Naive thymus-derived CD8-positive, alpha-beta T cell (primary cell): Measurements from ENCODE around the gene SLC25A22. TPM values are rescaled to one million over a fixed set of nuclear protein-coding genes. Genes with fewer than 3 reads are reported as not detected.

Source experiments
- ATAC-seq, 2 donors: fragments of 150-1000 bp; cut with Tn5 transposase in 1 of 2; sonication (Bioruptor Pico), chemical (Tn5 transposase) in 1 of 2; 1 replicate in 1 of 2; 2 replicates in 1 of 2; pipeline ENCODE4 v1.10.0; 2021; ENCODE audit warnings: mild to moderate bottlenecking in 2 of 2, moderate library complexity in 2 of 2
- POLR2A ChIA-PET: fragments of 350-600 bp; sonication (Branson Sonifier 250); formaldehyde crosslinking; loops from one replicate; lab custom pipeline; 2021; ENCODE audit warnings: antibody characterized with exemption; lab: Charles Lee
- DNase-seq, 10 donors: peaks; one replicate each; pipeline versions ENCODE4 v3.0.0 to v3.0.0-alpha.2; 2020 to 2022
- H3K27ac Mint-ChIP-seq, 10 donors: one replicate each; pipeline ENCODE4 v1.8.0; 2020 to 2022; ENCODE audit warnings: mild to moderate bottlenecking in 10 of 10, mixed read lengths in 10 of 10, moderate library complexity in 4 of 10, inconsistent platforms in 1 of 10
- H3K27me3 Mint-ChIP-seq, 5 donors: one replicate each; pipeline ENCODE4 v1.8.0; 2021 to 2022; ENCODE audit warnings: mixed read lengths in 5 of 5
- H3K36me3 Mint-ChIP-seq, 3 donors: one replicate each; pipeline ENCODE4 v1.8.0; 2020 to 2022; ENCODE audit warnings: mixed read lengths in 3 of 3, mild to moderate bottlenecking in 2 of 3, inconsistent platforms in 1 of 3
- H3K4me1 Mint-ChIP-seq, 4 donors: one replicate each; pipeline ENCODE4 v1.8.0; 2021 to 2022; ENCODE audit warnings: mixed read lengths in 4 of 4
- H3K4me3 Mint-ChIP-seq, 10 donors: one replicate each; pipeline ENCODE4 v1.8.0; 2020 to 2022; ENCODE audit warnings: mild to moderate bottlenecking in 10 of 10, mixed read lengths in 10 of 10, moderate library complexity in 6 of 10, inconsistent platforms in 1 of 10
- H3K9me3 Mint-ChIP-seq, 9 donors: one replicate each; pipeline ENCODE4 v1.8.0; 2020 to 2022; ENCODE audit warnings: mixed read lengths in 9 of 9, mild to moderate bottlenecking in 3 of 9, inconsistent platforms in 1 of 9, moderate library complexity in 1 of 9
- polyA plus RNA-seq, 3 donors: library from polyadenylated mRNA; unstranded; fragments of 300-500 nt; fragmentation: Illumina TruSeq; gene quantifications; one replicate each; pipeline ENCODE4 v1.2.3, GENCODE V29; 2021
- total RNA-seq, 8 experiments: library from RNA in 2 of 8; stranded (reverse) in 2 of 8; gene quantifications; one replicate each; pipeline ENCODE4 v1.2.3 and lab custom pipeline; 2021 to 2026

SLC25A22 gene
- total RNA-seq (10 to 100 TPM; 18.1 to 19.2 TPM), polyA plus RNA-seq (10 to 100 TPM in 1 of 3 donors, 1 to 10 TPM in 2; 6.4 to 16.4 (median 6.5) TPM), total RNA-seq (lab: John Stamatoyannopoulos, UW) (16.2 to 87.0 (median 22.5) reads per million in 6 experiments)

- POLR2A ChIA-PET, result interaction anchor here (0.5 to 3.2 kb wide), 9 partner anchors 10 to 262 kb away, joined by 3 to 29 read pairs (median 4); partner anchors contain the start of genes GATD1, HRAS, LRRC56 and PNPLA2
- peak; percentile 57 to 58 for ATAC-seq
- peaks cover 0 to 3% (median 0%) of the 10 kb centered on the region in 3 donors for H3K36me3 Mint-ChIP-seq
These were observed at the start of gene SLC25A22 for GRCh38 chr11:798093-798713. Gene SLC25A22 (minus strand): TSS chr11:798281. CDS start chr11:795006, 3,275 bp downstream.

GRCh38 chr11:847876-848275 is 49.8 kb upstream of the SLC25A22 start:
- POLR2A ChIA-PET, result interaction anchor here (0.5 to 1.7 kb wide), 8 partner anchors 10 to 203 kb away, joined by 3 to 6 read pairs (median 4); partner anchors contain the start of gene PNPLA2

More at GRCh38 chr11:798093-798713, at the start of gene SLC25A22:
- Mint-ChIP-seq H3K4me3 (peak within 1 kb of the TSS; percentile 84 to 97 (median 90)), H3K27ac (peak within 1 kb of the TSS; percentile 82 to 98 (median 94)), H3K4me1 (peaks cover 4 to 29% (median 20%) of the 10 kb centered on the region in 4 donors), H3K9me3 (no peaks in the 10 kb centered on the region), H3K27me3 (no peaks in the 10 kb centered on the region)
- DNase-seq, result peak; percentile 71 to 89 (median 84)

GRCh38 chr11:846496-847098 is 48.5 kb upstream of the SLC25A22 start:
- peaks cover 0 to 7% (median 0%) of the 10 kb centered on the region in 5 donors for H3K27me3 Mint-ChIP-seq
- no peaks in the 10 kb centered on the region for H3K36me3 Mint-ChIP-seq
- H3K4me3 Mint-ChIP-seq, result peak overlapping the region in 3 of 10 donors; percentile 13 to 62 (median 14)
- ATAC-seq (no peak), DNase-seq (no peak)
- H3K9me3 Mint-ChIP-seq, result no peaks in the 10 kb centered on the region
- H3K4me1 Mint-ChIP-seq, result peaks cover 9 to 32% (median 24%) of the 10 kb centered on the region in 4 donors
- no peak overlapping the region for H3K27ac Mint-ChIP-seq
- POLR2A ChIA-PET, result interaction anchor here (0.8 to 1.2 kb wide), 3 partner anchors 14 to 37 kb away, joined by 3 to 4 read pairs (median 4); partner anchors contain the start of gene RPLP2

More at GRCh38 chr11:847876-848275, 49.8 kb upstream of the SLC25A22 start:
- ATAC-seq (no peak), DNase-seq (no peak)
- Mint-ChIP-seq H3K27me3 (peaks cover 0 to 7% (median 0%) of the 10 kb centered on the region in 5 donors), H3K9me3 (no peaks in the 10 kb centered on the region), H3K27ac (no peak overlapping the region), H3K4me3 (peak overlapping the region in 1 of 10 donors; percentile 75), H3K4me1 (peaks cover 9 to 32% (median 22%) of the 10 kb centered on the region in 4 donors), H3K36me3 (no peaks in the 10 kb centered on the region)

GRCh38 chr11:845872-846495 is 47.9 kb upstream of the SLC25A22 start:
- no peak for ATAC-seq
- Mint-ChIP-seq H3K27me3 (peaks cover 0 to 7% (median 0%) of the 10 kb centered on the region in 5 donors), H3K4me1 (peaks cover 9 to 37% (median 30%) of the 10 kb centered on the region in 4 donors), H3K4me3 (peak overlapping the region in 4 of 10 donors; percentile 13 to 56 (median 20)), H3K27ac (peak overlapping the region in 5 of 10 donors; percentile 20 to 67 (median 44)), H3K9me3 (no peaks in the 10 kb centered on the region), H3K36me3 (no peaks in the 10 kb centered on the region)
- DNase-seq, result no peak
- POLR2A ChIA-PET, result interaction anchor here (0.6 to 1.2 kb wide), 3 partner anchors 20 to 145 kb away, joined by 3 to 4 read pairs (median 3); partner anchors contain the start of gene RPLP2

GRCh38 chr11:844693-845644 is 46.9 kb upstream of the SLC25A22 start:
- H3K36me3 Mint-ChIP-seq, result peaks cover 0 to 3% (median 0%) of the 10 kb centered on the region in 3 donors
- peak overlapping the region in 5 of 10 donors; percentile 20 to 59 (median 44) for H3K27ac Mint-ChIP-seq
- POLR2A ChIA-PET, result interaction anchor here (0.8 to 6.2 kb wide), 5 partner anchors 8 to 35 kb away, joined by 4 to 92 read pairs (median 4); partner anchors contain the start of genes CD151, CRACR2B, PNPLA2 and RPLP2
- DNase-seq, result peak in 3 of 10 donors; percentile 51 to 63 (median 56)
- H3K4me3 Mint-ChIP-seq, result peak overlapping the region in 9 of 10 donors; percentile 9 to 80 (median 54)
- H3K27me3 Mint-ChIP-seq, result peaks cover 0 to 7% (median 0%) of the 10 kb centered on the region in 5 donors
- peak in 1 of 2 donors; percentile 24 for ATAC-seq
- H3K9me3 Mint-ChIP-seq, result no peaks in the 10 kb centered on the region
- peaks cover 14 to 45% (median 40%) of the 10 kb centered on the region in 4 donors for H3K4me1 Mint-ChIP-seq

- H3K9me3 Mint-ChIP-seq, result no peaks in the 10 kb centered on the region
- POLR2A ChIA-PET, result interaction anchor here (1.0 to 6.2 kb wide), 7 partner anchors 7 to 67 kb away, joined by 4 to 92 read pairs (median 10); partner anchors contain the start of genes CD151, CHID1, CRACR2B and PNPLA2
- ATAC-seq (peak in 1 of 2 donors; percentile 9), DNase-seq (no peak)
- peaks cover 11 to 47% (median 41%) of the 10 kb centered on the region in 4 donors for H3K4me1 Mint-ChIP-seq
- peaks cover 0 to 7% (median 0%) of the 10 kb centered on the region in 3 donors for H3K36me3 Mint-ChIP-seq
- H3K4me3 Mint-ChIP-seq, result peak overlapping the region; percentile 68 to 90 (median 79)
- peaks cover 0 to 4% (median 0%) of the 10 kb centered on the region in 5 donors for H3K27me3 Mint-ChIP-seq
- H3K27ac Mint-ChIP-seq, result peak overlapping the region; percentile 44 to 79 (median 70)
These were observed 46.0 kb upstream of the SLC25A22 start for GRCh38 chr11:843818-844692.

- POLR2A ChIA-PET, result interaction anchor here (0.6 to 6.2 kb wide), 15 partner anchors 9 to 280 kb away, joined by 3 to 92 read pairs (median 4); partner anchors contain the start of genes AP2A2, CD151, CHID1 and CRACR2B
These were observed 45.1 kb upstream of the SLC25A22 start for GRCh38 chr11:843086-843734.

GRCh38 chr11:842370-843002 is 44.4 kb upstream of the SLC25A22 start, which contains the start of the genes POLR2L and TSPAN4:
Gene POLR2L (minus strand): TSS chr11:842529. CDS start chr11:842508, 21 bp downstream.
Gene TSPAN4 (plus strand): TSS chr11:842852. CDS start chr11:850305, 7,453 bp downstream.
- Mint-ChIP-seq H3K4me1 (peaks cover 11 to 41% (median 36%) of the 10 kb centered on the region in 4 donors), H3K27me3 (peaks cover 0 to 1% (median 0%) of the 10 kb centered on the region in 5 donors), H3K36me3 (peaks cover 0 to 9% (median 0%) of the 10 kb centered on the region in 3 donors), H3K27ac (peak within 1 kb of the TSS in 9 of 10 donors; percentile 62 to 83 (median 75)), H3K4me3 (peak within 1 kb of the TSS; percentile 78 to 91 (median 85)), H3K9me3 (no peaks in the 10 kb centered on the region)
- POLR2A ChIA-PET, result interaction anchor here (0.9 to 6.2 kb wide), 14 partner anchors 8 to 279 kb away, joined by 3 to 92 read pairs (median 6); partner anchors contain the start of genes CD151, CHID1, CRACR2B and PHRF1
- DNase-seq, result peak; percentile 68 to 98 (median 84)
- ATAC-seq, result peak; percentile 78 to 81

More at GRCh38 chr11:843086-843734, 45.1 kb upstream of the SLC25A22 start:
- Mint-ChIP-seq H3K36me3 (peaks cover 0 to 9% (median 0%) of the 10 kb centered on the region in 3 donors), H3K27ac (peak overlapping the region in 9 of 10 donors; percentile 44 to 79 (median 71)), H3K4me1 (peaks cover 11 to 41% (median 36%) of the 10 kb centered on the region in 4 donors), H3K4me3 (peak overlapping the region; percentile 68 to 90 (median 79)), H3K27me3 (peaks cover 0 to 1% (median 0%) of the 10 kb centered on the region in 5 donors), H3K9me3 (no peaks in the 10 kb centered on the region)
- DNase-seq, result no peak
- peak in 1 of 2 donors; percentile 14 for ATAC-seq

- POLR2A ChIA-PET, result interaction anchor here (0.6 to 6.2 kb wide), 8 partner anchors 8 to 69 kb away, joined by 3 to 92 read pairs (median 10); partner anchors contain the start of genes CD151, CHID1, CRACR2B and PNPLA2
- peaks cover 11 to 42% (median 36%) of the 10 kb centered on the region in 4 donors for H3K4me1 Mint-ChIP-seq
- peaks cover 0 to 1% (median 0%) of the 10 kb centered on the region in 5 donors for H3K27me3 Mint-ChIP-seq
- ATAC-seq (peak in 1 of 2 donors; percentile 4), DNase-seq (no peak)
- H3K36me3 Mint-ChIP-seq, result peaks cover 0 to 9% (median 0%) of the 10 kb centered on the region in 3 donors
- H3K27ac Mint-ChIP-seq, result peak overlapping the region in 9 of 10 donors; percentile 59 to 83 (median 71)
- no peaks in the 10 kb centered on the region for H3K9me3 Mint-ChIP-seq
- H3K4me3 Mint-ChIP-seq, result peak overlapping the region; percentile 78 to 91 (median 84)
These were observed 43.9 kb upstream of the SLC25A22 start for GRCh38 chr11:841981-842369.
